GM18498 (cell line): Measurements from ENCODE around the gene RBM38.

Source experiments
- ATAC-seq: cut with Tn5 transposase; IDR thresholded peaks from one replicate; pipeline ENCODE4 v1.9.1; 2021; ENCODE audit warnings: mild to moderate bottlenecking, moderate library complexity; ENCODE audit not compliant: unreplicated experiment

Gene RBM38

GRCh38 chr20:57433657-57434389, 42.6 kb downstream of the RBM38 start:
- ATAC-seq, result no peak

- no peak for ATAC-seq
Measured at GRCh38 chr20:57434390-57434700, 43.1 kb downstream of the RBM38 start.

- no peak for ATAC-seq
Measured at GRCh38 chr20:57435105-57435497, 43.9 kb downstream of the RBM38 start.

- no peak for ATAC-seq
Measured at GRCh38 chr20:57435498-57436222, 44.5 kb downstream of the RBM38 start.

GRCh38 chr20:57436223-57436545, 45.0 kb downstream of the RBM38 start:
- no peak for ATAC-seq

- no peak for ATAC-seq
Measured at GRCh38 chr20:57437267-57437666, 46.1 kb downstream of the RBM38 start.

- no peak for ATAC-seq
Measured at GRCh38 chr20:57437672-57438330, 46.6 kb downstream of the RBM38 start.

GRCh38 chr20:57438552-57438951, 47.4 kb downstream of the RBM38 start:
- no peak for ATAC-seq

GRCh38 chr20:57439432-57439831, 48.2 kb downstream of the RBM38 start:
- no peak for ATAC-seq

GRCh38 chr20:57439993-57440392, 48.8 kb downstream of the RBM38 start:
- ATAC-seq, result no peak

GRCh38 chr20:57440678-57441509, 49.7 kb downstream of the RBM38 start:
- ATAC-seq, result no peak

GRCh38 chr20:57441510-57442154, 50.4 kb downstream of the RBM38 start:
- no peak for ATAC-seq

- ATAC-seq, result no peak
Measured at GRCh38 chr20:57442158-57442887, 51.1 kb downstream of the RBM38 start.

GRCh38 chr20:57442888-57443239, 51.7 kb downstream of the RBM38 start:
- no peak for ATAC-seq

- no peak for ATAC-seq
Measured at GRCh38 chr20:57443349-57444265, 52.4 kb downstream of the RBM38 start.

GRCh38 chr20:57444394-57445048, 53.3 kb downstream of the RBM38 start:
- ATAC-seq, result no peak

- ATAC-seq, result no peak
Measured at GRCh38 chr20:57445298-57445697, 54.1 kb downstream of the RBM38 start.

GRCh38 chr20:57445774-57446173, 54.6 kb downstream of the RBM38 start:
- no peak for ATAC-seq
